HG02610 (cell line): Measurements from ENCODE around the gene HAND2.

Experiments
- ATAC-seq: cut with Tn5 transposase; IDR thresholded peaks from one replicate; pipeline ENCODE4 v1.9.1; 2021; ENCODE audit warnings: mild to moderate bottlenecking, moderate library complexity; ENCODE audit not compliant: unreplicated experiment

Gene HAND2

DNA sequence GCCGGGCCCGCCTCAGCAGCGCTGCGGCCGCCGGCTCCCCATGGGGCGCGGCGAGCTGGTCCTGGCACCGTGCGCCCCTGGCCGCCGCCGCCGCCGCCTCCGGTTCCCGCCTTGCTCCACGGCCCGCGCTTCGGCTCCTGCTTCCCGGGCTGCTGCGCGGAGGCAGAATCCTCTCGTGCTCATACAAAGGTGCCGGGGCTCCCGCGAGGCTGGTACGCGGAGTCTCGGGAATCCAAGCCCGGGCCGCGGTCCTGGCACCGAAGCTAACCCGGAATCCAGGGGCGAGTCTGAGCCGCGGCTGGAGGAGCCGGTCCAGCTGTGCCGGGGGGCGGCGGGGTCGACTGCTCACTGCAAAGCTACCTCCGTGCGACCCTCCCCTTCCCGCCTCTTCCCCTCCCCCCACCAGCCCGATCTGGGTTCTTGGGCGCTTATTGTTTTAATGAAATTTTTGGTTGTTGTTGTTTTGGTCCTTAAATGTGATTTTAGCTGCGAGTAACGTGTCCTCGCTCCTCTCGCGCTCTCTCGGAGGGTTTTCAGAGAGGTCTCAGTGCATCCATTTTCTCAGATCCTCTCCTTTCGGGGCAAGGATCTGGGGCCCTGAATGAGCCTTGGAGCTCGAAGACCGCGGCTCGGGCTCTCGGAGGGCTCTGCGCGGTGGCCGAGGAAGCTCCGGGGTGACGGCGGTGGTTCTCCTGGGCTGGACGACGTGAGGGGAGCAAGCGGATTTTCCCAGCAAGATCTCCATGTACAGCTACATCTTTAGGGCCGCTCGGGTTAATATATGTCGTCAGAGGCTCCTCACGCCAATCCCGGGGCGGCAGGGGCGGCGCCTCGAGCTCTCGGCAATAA lies at the start of gene HAND2:
HAND2 (minus strand) TSS at position 753 of the 849 bp plus-strand sequence. CDS start 940 bp downstream, outside the sequence.
- no peak for ATAC-seq

- ATAC-seq = no peak
Measured at GRCh38 chr4:173578956-173579355, 48.9 kb upstream of the HAND2 start.

DNA sequence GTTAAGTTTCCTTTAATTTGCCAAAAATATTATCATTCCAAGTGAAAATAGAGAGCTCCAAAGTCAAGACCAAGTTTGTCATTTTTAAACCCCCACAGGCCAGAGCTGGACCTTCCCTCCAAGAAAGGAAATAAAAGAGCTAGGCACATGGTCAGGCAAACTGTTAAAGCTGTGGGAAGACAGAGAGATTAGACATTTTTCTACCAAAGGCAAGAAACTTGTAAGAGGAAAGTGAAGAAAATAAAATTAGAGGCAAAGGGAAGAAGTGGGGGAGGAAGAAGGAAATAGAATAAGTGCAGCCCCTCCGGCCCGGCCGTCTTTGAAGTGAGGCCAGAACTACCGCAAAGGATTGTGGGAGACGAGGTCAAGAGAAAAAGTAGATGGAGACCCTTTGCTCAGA lies 47.9 kb upstream of the HAND2 start:
- no peak for ATAC-seq

DNA sequence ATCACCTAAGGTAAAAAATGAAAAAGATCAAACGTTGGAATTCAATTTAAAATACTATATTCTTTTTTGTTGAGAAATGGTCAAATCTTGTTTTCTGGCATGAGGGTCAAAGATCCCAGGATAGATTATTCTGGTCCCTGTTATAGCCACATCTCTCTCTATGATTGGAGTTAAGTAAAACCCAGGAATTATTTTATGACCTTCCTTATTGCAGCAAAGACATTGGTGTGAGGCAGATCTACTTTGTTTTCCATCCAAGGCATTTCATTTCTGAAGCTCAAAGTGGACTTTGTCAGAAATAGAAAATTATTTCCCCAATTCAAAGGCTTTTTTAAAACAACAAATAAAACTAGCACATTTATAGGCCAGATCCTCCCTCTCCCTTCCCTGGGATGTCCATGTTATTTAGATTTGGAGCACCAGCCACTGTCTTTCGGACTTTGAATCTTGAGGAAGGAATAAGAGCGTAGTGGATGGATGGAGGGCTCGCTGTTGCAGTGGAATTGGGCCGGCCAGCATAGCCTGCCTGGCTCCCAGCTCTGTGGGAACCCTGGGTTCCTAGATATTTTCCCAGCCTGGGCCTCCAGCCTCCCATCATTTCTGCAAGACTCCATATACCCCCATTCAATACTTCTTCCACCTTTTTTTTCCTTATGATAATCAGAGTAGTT lies 45.6 kb upstream of the HAND2 start:
- ATAC-seq = no peak

GRCh38 chr4:173573725-173574124 lies 43.7 kb upstream of the HAND2 start:
- ATAC-seq = no peak

GRCh38 chr4:173573286-173573685 lies 43.3 kb upstream of the HAND2 start:
- ATAC-seq = no peak

- ATAC-seq = no peak
Measured at GRCh38 chr4:173572493-173573129, 42.6 kb upstream of the HAND2 start.

DNA sequence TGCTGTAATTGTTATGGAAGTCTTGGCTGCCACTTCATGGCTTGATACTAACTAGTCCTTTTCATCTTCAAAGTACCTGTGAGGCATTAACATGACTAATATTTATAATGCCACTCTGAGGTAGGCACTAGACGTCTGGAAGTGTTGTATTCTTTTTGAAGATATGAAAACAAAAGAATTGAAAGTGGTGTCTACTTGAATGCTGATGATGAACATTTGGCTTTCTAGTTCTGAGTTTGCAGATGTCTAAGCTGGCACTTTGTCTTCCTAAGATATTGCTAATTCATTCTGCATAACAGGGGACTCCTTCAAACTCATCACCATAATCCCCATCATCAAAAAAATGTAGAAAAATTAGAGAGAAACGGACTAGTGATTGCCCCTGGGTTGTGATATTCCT lies 41.6 kb upstream of the HAND2 start:
- ATAC-seq = no peak

- no peak for ATAC-seq
Measured at GRCh38 chr4:173565281-173565680, 35.3 kb upstream of the HAND2 start.

GRCh38 chr4:173564461-173564860 lies 34.4 kb upstream of the HAND2 start:
- no peak for ATAC-seq

GRCh38 chr4:173560896-173561295 lies 30.9 kb upstream of the HAND2 start:
- no peak for ATAC-seq

DNA sequence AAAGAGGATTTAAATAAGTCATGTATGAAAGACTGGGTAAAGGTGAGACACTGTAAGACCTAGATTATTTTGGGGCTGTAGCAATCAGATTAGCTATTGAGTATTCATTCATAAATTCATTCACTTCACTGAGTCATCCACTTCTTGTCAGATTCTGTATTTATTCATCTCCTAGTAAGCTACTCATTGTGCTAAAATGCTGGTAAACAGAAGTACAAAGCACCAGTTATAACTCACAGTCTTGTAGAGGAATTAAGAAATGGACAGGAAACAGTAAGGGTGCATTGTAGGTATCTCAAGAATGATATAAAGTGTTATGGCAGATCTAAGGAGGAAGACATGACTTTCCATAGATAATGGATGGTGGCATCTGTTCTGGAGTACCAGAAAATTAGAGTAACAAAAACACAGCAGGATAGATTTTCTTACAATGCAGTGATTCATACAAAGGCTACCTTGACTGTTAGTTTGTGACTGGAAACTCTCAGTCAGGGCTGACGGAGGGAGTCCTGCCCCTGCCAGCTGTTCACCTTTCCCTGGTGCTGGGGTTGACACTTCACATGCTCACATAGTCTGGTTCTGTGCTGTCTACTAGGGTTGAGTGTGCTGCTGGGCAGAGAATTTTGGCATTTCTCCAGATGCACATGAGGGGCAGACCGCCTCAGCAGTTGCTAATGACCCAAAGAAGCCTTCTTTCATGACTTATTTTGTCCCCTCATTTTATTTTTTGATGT lies 26.5 kb upstream of the HAND2 start:
- ATAC-seq = no peak

- ATAC-seq = no peak
Measured at GRCh38 chr4:173547889-173548288, 17.9 kb upstream of the HAND2 start.

- no peak for ATAC-seq
Measured at GRCh38 chr4:173546776-173547175, 16.7 kb upstream of the HAND2 start.

DNA sequence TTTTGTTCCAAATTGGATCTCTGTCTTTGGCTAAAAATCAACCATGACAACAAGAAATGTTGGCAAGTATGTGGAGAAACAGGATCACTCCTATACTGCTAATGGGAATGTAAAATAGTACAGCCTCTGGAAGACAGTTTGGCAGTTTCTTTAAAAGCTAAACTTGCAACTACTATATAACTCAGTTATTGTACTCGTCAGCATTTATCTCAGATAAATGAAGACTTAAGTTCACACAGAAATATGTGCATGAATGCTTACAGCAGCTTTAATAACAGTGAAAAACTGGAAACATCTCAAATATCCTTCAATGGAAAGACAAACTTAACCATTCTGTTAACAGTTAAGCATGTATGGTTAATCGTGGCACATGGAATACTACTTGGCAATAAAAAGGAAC lies 15.4 kb upstream of the HAND2 start:
- no peak for ATAC-seq

GRCh38 chr4:173543266-173543665 lies 13.2 kb upstream of the HAND2 start:
- ATAC-seq = no peak

- ATAC-seq = no peak
Measured at GRCh38 chr4:173539986-173540385, 10.0 kb upstream of the HAND2 start.

GRCh38 chr4:173538909-173539445 lies 8.9 kb upstream of the HAND2 start:
- ATAC-seq = no peak

- no peak for ATAC-seq
Measured at GRCh38 chr4:173538148-173538908, 8.3 kb upstream of the HAND2 start.

DNA sequence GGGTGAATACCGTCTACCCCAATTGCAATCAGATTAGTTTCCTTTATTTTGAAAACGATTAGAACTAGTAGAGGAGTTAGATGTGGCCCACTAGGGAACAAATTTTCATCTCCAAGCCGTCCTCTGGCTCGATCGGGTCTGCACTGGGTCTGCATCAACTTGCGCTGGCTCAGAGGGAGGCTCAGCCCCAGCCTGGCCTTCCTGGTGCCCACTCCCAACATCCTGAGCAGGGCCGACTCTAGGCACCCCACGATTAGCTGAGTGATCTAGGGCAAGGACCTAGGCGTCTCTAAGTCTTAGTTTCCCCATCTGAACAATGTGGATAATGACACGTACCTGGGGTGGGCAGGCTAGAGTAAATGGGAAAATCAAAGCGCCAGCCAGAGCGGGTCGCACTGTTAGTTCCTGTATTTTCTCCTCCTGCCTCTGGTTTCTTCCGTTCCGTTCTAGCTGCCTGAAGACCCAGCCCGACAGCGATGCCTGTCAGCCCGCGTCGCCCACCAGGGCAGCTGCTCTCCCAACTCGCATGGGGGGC lies 7.7 kb upstream of the HAND2 start:
- ATAC-seq = no peak
